SK-N-SH (cell line): ENCODE data around the gene RARB. TPM values are rescaled to one million over a fixed set of nuclear protein-coding genes. Genes with fewer than 3 reads are reported as not detected.

Experiments used
- CTCF ChIA-PET: fragments of 300-600, 350-600 bp; formaldehyde crosslinking; extraction: SDS; loops from one replicate; lab custom pipeline; 2021; lab: Yijun Ruan, JAX
- POLR2A ChIA-PET: fragments of 350-600 bp; sonication (Branson Sonifier 250); formaldehyde crosslinking; extraction: SDS; loops from one replicate; lab custom pipeline; 2020; ENCODE audit warnings: antibody characterized with exemption, inconsistent platforms; lab: Yijun Ruan, JAX
- DNase-seq: peaks from one replicate; pipeline ENCODE4 v3.0.0; 2012
- H2AFZ ChIP-seq: fragments of 200-600 bp; sonication (generic); 2 replicates; pipeline ENCODE4 v1.8.1; 2016; ENCODE audit warnings: antibody characterized with exemption, mild to moderate bottlenecking, low read depth
- H3F3A ChIP-seq: fragments of 200-600 bp; sonication (generic); replicated peaks from 2 replicates; pipeline ENCODE3; 2016; ENCODE audit warnings: antibody characterized with exemption, mild to moderate bottlenecking; ENCODE audit not compliant: insufficient read depth
- H3K27ac ChIP-seq, 2 experiments: fragments of 200-500 bp in 1 of 2; fragments of 200-600 bp in 1 of 2; sonication (Bioruptor generic) in 1 of 2; sonication (generic), shearing (Covaris generic) in 1 of 2; 2 replicates each; pipeline versions ENCODE4 v1.5.1 to v1.6.1; 2014 to 2016; ENCODE audit warnings: low read depth in 2 of 2, inconsistent platforms in 1 of 2, low read length in 1 of 2, mild to moderate bottlenecking in 1 of 2, mixed read lengths in 1 of 2
- H3K27me3 ChIP-seq: fragments of 200-600 bp; sonication (generic), shearing (Covaris generic); 2 replicates; pipeline ENCODE4 v1.6.1; 2016; ENCODE audit warnings: mixed run types; ENCODE audit not compliant: insufficient read depth
- H3K36me3 ChIP-seq, 2 experiments: fragments of 200-500 bp in 1 of 2; fragments of 200-600 bp in 1 of 2; sonication (Bioruptor generic) in 1 of 2; sonication (generic) in 1 of 2; replicated peaks in 1 of 2; 2 replicates each; pipeline versions ENCODE3 to v1.5.1; 2014 to 2016; ENCODE audit warnings: low read length in 1 of 2, mild to moderate bottlenecking in 1 of 2; ENCODE audit not compliant: insufficient read depth in 2 of 2, control insufficient read depth in 1 of 2
- H3K4me1 ChIP-seq, 2 experiments: fragments of 200-500 bp in 1 of 2; fragments of 200-600 bp in 1 of 2; sonication (Bioruptor generic) in 1 of 2; sonication (generic), shearing (Covaris generic) in 1 of 2; 2 replicates each; pipeline versions ENCODE4 v1.5.1 to v1.6.1; 2014 to 2016; ENCODE audit warnings: low read depth in 1 of 2, low read length in 1 of 2, mixed run types in 1 of 2; ENCODE audit not compliant: insufficient read depth in 2 of 2, control insufficient read depth in 1 of 2
- H3K4me2 ChIP-seq: fragments of 200-600 bp; sonication (generic), shearing (Covaris generic); 2 replicates; pipeline ENCODE4 v1.6.1; 2017; ENCODE audit warnings: mixed run types
- H3K4me3 ChIP-seq, 2 experiments: fragments of 200-500 bp in 1 of 2; fragments of 200-600 bp in 1 of 2; sonication (Bioruptor generic) in 1 of 2; sonication (generic), shearing (Covaris generic) in 1 of 2; 2 replicates each; pipeline versions ENCODE4 v1.5.1 to v1.8.1; 2014 to 2016; ENCODE audit warnings: low read depth in 2 of 2, inconsistent platforms in 1 of 2, low read length in 1 of 2, mild to moderate bottlenecking in 1 of 2, mixed read lengths in 1 of 2, moderate library complexity in 1 of 2
- H3K79me2 ChIP-seq: fragments of 200-600 bp; sonication (generic); 2 replicates; pipeline ENCODE4 v1.8.1; 2017; ENCODE audit warnings: mild to moderate bottlenecking; ENCODE audit not compliant: insufficient read depth
- H3K9ac ChIP-seq: fragments of 200-600 bp; sonication (generic); 2 replicates; pipeline ENCODE4 v1.6.1; 2017; ENCODE audit warnings: mixed run types
- H3K9me2 ChIP-seq: fragments of 200-600 bp; sonication (generic); 2 replicates; pipeline ENCODE4 v1.6.1; 2017; ENCODE audit warnings: mixed run types
- H3K9me3 ChIP-seq: fragments of 200-600 bp; sonication (generic); 2 replicates; pipeline ENCODE4 v1.6.1; 2017; ENCODE audit warnings: mixed run types, mild to moderate bottlenecking, moderate library complexity
- H4K20me1 ChIP-seq: fragments of 200-600 bp; sonication (generic); 2 replicates; pipeline ENCODE4 v1.6.1; 2017; ENCODE audit warnings: mild to moderate bottlenecking, mixed run types; ENCODE audit not compliant: insufficient read depth
- ELF1 ChIP-seq: IDR thresholded peaks from 2 replicates; pipeline ENCODE4 v1.4.0; 2012
- FOXM1 ChIP-seq: IDR thresholded peaks from 2 replicates; pipeline ENCODE4 v1.4.0; 2012; ENCODE audit warnings: low read depth, mild to moderate bottlenecking
- JUND ChIP-seq: IDR thresholded peaks from 2 replicates; pipeline ENCODE4 v1.4.0; 2012
- NRF1 ChIP-seq: IDR thresholded peaks from 2 replicates; pipeline ENCODE4 v1.6.1; 2012; ENCODE audit warnings: low read depth, mild to moderate bottlenecking, low read length
- PBX3 ChIP-seq: IDR thresholded peaks from 2 replicates; pipeline ENCODE4; 2012
- POLR2AphosphoS5 ChIP-seq: IDR thresholded peaks from 2 replicates; pipeline ENCODE4 v1.6.1; 2012; ENCODE audit warnings: low read depth, low read length
- RAD21 ChIP-seq: IDR thresholded peaks from 2 replicates; pipeline ENCODE4 v1.6.1; 2012; ENCODE audit warnings: mild to moderate bottlenecking, low read length
- REST ChIP-seq: IDR thresholded peaks from 2 replicates; pipeline ENCODE4 v1.6.1; 2012; ENCODE audit warnings: mild to moderate bottlenecking, low read depth, low read length, moderate library complexity
- RFX5 ChIP-seq: IDR thresholded peaks from 2 replicates; pipeline ENCODE4 v1.6.1; 2012; ENCODE audit warnings: mild to moderate bottlenecking, improper control_type of control experiment, low read length
- SIN3A ChIP-seq: IDR thresholded peaks from 2 replicates; pipeline ENCODE4 v1.6.1; 2012; ENCODE audit warnings: low read depth, mild to moderate bottlenecking, low read length, moderate library complexity, borderline replicate concordance
- SMC3 ChIP-seq: IDR thresholded peaks from 2 replicates; pipeline ENCODE4 v1.6.1; 2012; ENCODE audit warnings: low read depth, low read length, improper control_type of control experiment
- TAF1 ChIP-seq: IDR thresholded peaks from 2 replicates; pipeline ENCODE4 v1.6.1; 2012; ENCODE audit warnings: low read depth, mild to moderate bottlenecking, low read length, moderate library complexity, borderline replicate concordance
- TEAD4 ChIP-seq: IDR thresholded peaks from 2 replicates; pipeline ENCODE4 v1.4.0; 2012; ENCODE audit warnings: mild to moderate bottlenecking, borderline replicate concordance; ENCODE audit not compliant: insufficient read depth
- YY1 ChIP-seq: IDR thresholded peaks from 2 replicates; pipeline ENCODE4 v1.4.0; 2012; ENCODE audit warnings: low read depth, mild to moderate bottlenecking
- polyA plus RNA-seq, 3 experiments: library from polyadenylated mRNA; depleted of rRNA; stranded (reverse); fragments of >200 nt; gene quantifications; 2 replicates each; pipeline ENCODE4 v1.2.3, GENCODE V29; 2012

RARB gene
- polyA plus RNA-seq, 1 of the 3 experiments (the other 2 are of a cell fraction) = 10.7 TPM

- TF ChIP-seq REST = no peak
- no peak for TF ChIP-seq FOXM1
- TF ChIP-seq ELF1 = no peak
- TF ChIP-seq JUND = peak; percentile 27; the same call in 1 of the 2 replicates
- peak; percentile 26; the same call in 1 of the 2 replicates for TF ChIP-seq SMC3
- TF ChIP-seq NRF1 = no peak
- TF ChIP-seq RFX5 = no peak
- no peak for TF ChIP-seq YY1
- TF ChIP-seq PBX3 = no peak
- TF ChIP-seq, all 33 proteins: peak for 6
These were observed 164.5 kb downstream of the RARB start (continued) for GRCh38 chr3:25592510-25592968.

GRCh38 chr3:25593001-25593400, 164.9 kb downstream of the RARB start:
- POLR2A ChIA-PET = interaction anchor here (1.0 kb wide), 1 partner anchor 165 kb away, joined by 3 read pairs; the partner anchor contains the start of gene RARB
- Histone ChIP-seq H3K79me2 (no peaks in the 10 kb centered on the region), H3K27me3 (no peaks in the 10 kb centered on the region), H3K4me1 (peaks cover 14 to 23% of the 10 kb centered on the region in 2 experiments), H3K4me2 (peak overlapping the region; percentile 48), H3K4me3 (no peak overlapping the region), H3K27ac (peak overlapping the region; percentile 70 to 71), H3K9ac (peak overlapping the region; percentile 48; the same call in 1 of the 2 replicates), H3F3A (peaks cover 48% of the 10 kb centered on the region), H3K9me3 (no peaks in the 10 kb centered on the region), H3K36me3 (peaks cover 19 to 31% of the 10 kb centered on the region in 2 experiments), H3K9me2 (no peaks in the 10 kb centered on the region), H4K20me1 (no peaks in the 10 kb centered on the region), H2AFZ (no peak overlapping the region)
- no peak for DNase-seq
- TF ChIP-seq SIN3A (no peak), JUND (no peak), POLR2AphosphoS5 (no peak), TEAD4 (no peak), RAD21 (no peak), TAF1 (no peak)
- CTCF ChIA-PET = interaction anchor here (0.6 to 6.0 kb wide), 48 partner anchors 8 to 913 kb away, joined by 3 to 40 read pairs (median 4); partner anchors contain the start of gene RARB
